Measurements from ENCODE around the gene CMTM1.

DNA sequence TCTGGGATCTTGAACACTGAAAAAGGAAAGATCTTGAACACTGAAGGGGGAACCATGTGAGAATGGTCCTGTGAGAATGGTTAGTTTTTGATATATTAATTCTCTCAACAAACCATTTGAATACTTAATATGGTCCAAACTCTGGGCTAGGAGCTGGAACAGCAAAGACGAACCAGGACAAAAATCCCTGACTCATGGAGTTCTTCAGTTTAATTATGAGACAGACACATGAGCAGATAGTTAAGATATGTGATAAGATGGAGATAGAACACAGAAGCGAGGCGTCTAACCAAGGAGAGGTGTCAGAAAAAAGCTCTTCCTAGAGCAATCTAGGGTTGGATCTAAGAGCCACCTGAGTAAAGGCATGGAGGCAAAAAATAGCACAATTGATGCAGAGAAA lies 12.2 kb upstream of the CMTM1 start:
- TF ChIP-seq, protein P1, sequence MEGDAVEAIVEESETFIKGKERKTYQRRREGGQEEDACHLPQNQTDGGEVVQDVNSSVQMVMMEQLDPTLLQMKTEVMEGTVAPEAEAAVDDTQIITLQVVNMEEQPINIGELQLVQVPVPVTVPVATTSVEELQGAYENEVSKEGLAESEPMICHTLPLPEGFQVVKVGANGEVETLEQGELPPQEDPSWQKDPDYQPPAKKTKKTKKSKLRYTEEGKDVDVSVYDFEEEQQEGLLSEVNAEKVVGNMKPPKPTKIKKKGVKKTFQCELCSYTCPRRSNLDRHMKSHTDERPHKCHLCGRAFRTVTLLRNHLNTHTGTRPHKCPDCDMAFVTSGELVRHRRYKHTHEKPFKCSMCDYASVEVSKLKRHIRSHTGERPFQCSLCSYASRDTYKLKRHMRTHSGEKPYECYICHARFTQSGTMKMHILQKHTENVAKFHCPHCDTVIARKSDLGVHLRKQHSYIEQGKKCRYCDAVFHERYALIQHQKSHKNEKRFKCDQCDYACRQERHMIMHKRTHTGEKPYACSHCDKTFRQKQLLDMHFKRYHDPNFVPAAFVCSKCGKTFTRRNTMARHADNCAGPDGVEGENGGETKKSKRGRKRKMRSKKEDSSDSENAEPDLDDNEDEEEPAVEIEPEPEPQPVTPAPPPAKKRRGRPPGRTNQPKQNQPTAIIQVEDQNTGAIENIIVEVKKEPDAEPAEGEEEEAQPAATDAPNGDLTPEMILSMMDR (optimal IDR thresholded peaks at IDR 0.05 in 1 of 3, IDR thresholded peaks at IDR 0.05 in 1 of 3, conservative IDR thresholded peaks at IDR 0.05 in 1 of 3; ENCODE audit: extremely low read depth in 1 of 3, insufficient read depth in 2 of 3, low read length in 3 of 3), result no peak
- TF ChIP-seq EZH2 (IDR thresholded peaks at IDR 0.05; ENCODE audit: low read length), result no peak
